HuH-7.5 (cell line): ENCODE measurements around the gene RANBP17.

Source experiments
- DNase-seq: peaks from one replicate; pipeline ENCODE4 v3.0.0; 2011; ENCODE audit warnings: low spot score

RANBP17 gene

GRCh38 chr5:171299851-171300250, 438.0 kb downstream of the RANBP17 start:
- no peak for DNase-seq

- no peak for DNase-seq
Observed at GRCh38 chr5:171300358-171300757, 438.5 kb downstream of the RANBP17 start.

GRCh38 chr5:171306166-171306565, 444.3 kb downstream of the RANBP17 start:
- no peak for DNase-seq

- no peak for DNase-seq
Observed at GRCh38 chr5:171306781-171307591, 445.2 kb downstream of the RANBP17 start.

GRCh38 chr5:171307789-171308452, 446.1 kb downstream of the RANBP17 start:
- no peak for DNase-seq

- DNase-seq = no peak
Observed at GRCh38 chr5:171308453-171309275, 446.8 kb downstream of the RANBP17 start, which contains the start of gene TLX3. Gene TLX3 (plus strand): TSS chr5:171309248. CDS start chr5:171309366, 118 bp downstream.

GRCh38 chr5:171309276-171310211, 447.7 kb downstream of the RANBP17 start:
- DNase-seq = no peak

GRCh38 chr5:171310212-171310818, 448.5 kb downstream of the RANBP17 start:
- DNase-seq = no peak

GRCh38 chr5:171310819-171311321, 449.1 kb downstream of the RANBP17 start:
- no peak for DNase-seq

- no peak for DNase-seq
Observed at GRCh38 chr5:171311322-171312077, 449.7 kb downstream of the RANBP17 start.

- DNase-seq = no peak
Observed at GRCh38 chr5:171312129-171312974, 450.5 kb downstream of the RANBP17 start.

- no peak for DNase-seq
Observed at GRCh38 chr5:171313481-171314206, 451.8 kb downstream of the RANBP17 start.

- no peak for DNase-seq
Observed at GRCh38 chr5:171314728-171315385, 453.0 kb downstream of the RANBP17 start.

- DNase-seq = no peak
Observed at GRCh38 chr5:171315386-171315891, 453.6 kb downstream of the RANBP17 start.

GRCh38 chr5:171315925-171316257, 454.1 kb downstream of the RANBP17 start:
- DNase-seq = no peak

GRCh38 chr5:171316258-171317121, 454.7 kb downstream of the RANBP17 start:
- no peak for DNase-seq

GRCh38 chr5:171317230-171317629, 455.4 kb downstream of the RANBP17 start:
- no peak for DNase-seq
